OCI-LY7 (cell line): ENCODE measurements around the gene MFAP4.

ENCODE experiments used
- EZH2phosphoT487 ChIP-seq: fragments of 200-600 bp; sonication (generic); IDR thresholded peaks from 2 replicates; pipeline ENCODE4 v1.6.1; 2018; ENCODE audit warnings: low read depth, borderline replicate concordance, mild to moderate bottlenecking, mixed run types, antibody characterized with exemption, low read length, moderate library complexity, mixed read lengths
- TF ChIP-seq, protein P1 (sequence below): fragments of 200-600 bp; sonication (generic); conservative IDR thresholded peaks from 2 replicates; pipeline ENCODE4 v1.5.1; 2014; ENCODE audit warnings: mild to moderate bottlenecking, antibody characterized with exemption, low read length, moderate library complexity, mixed read lengths

DNA sequence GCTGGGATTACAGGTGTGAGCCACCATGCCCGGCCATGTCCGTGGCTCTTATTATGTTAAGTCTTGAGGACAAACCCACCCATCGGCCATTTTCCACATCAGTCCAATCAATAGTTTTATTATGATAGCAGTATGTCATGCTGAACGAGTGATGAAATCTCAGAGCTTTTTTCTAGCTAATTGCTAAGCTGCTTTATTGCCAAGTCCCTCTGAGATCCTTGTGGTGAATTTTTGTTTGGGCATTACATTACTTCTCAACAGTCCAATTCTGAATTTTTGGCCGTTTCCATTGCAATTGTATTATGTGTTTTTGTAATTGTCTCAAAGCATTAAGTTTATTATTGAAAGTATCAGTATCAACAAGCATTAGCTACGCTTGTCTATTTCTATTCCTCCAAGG is 34.9 kb upstream of the MFAP4 start:
- TF ChIP-seq, protein P1, sequence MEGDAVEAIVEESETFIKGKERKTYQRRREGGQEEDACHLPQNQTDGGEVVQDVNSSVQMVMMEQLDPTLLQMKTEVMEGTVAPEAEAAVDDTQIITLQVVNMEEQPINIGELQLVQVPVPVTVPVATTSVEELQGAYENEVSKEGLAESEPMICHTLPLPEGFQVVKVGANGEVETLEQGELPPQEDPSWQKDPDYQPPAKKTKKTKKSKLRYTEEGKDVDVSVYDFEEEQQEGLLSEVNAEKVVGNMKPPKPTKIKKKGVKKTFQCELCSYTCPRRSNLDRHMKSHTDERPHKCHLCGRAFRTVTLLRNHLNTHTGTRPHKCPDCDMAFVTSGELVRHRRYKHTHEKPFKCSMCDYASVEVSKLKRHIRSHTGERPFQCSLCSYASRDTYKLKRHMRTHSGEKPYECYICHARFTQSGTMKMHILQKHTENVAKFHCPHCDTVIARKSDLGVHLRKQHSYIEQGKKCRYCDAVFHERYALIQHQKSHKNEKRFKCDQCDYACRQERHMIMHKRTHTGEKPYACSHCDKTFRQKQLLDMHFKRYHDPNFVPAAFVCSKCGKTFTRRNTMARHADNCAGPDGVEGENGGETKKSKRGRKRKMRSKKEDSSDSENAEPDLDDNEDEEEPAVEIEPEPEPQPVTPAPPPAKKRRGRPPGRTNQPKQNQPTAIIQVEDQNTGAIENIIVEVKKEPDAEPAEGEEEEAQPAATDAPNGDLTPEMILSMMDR, result no peak
- no peak for TF ChIP-seq EZH2phosphoT487
